Measurements from ENCODE around the gene ASS1.

ASS1 gene

DNA sequence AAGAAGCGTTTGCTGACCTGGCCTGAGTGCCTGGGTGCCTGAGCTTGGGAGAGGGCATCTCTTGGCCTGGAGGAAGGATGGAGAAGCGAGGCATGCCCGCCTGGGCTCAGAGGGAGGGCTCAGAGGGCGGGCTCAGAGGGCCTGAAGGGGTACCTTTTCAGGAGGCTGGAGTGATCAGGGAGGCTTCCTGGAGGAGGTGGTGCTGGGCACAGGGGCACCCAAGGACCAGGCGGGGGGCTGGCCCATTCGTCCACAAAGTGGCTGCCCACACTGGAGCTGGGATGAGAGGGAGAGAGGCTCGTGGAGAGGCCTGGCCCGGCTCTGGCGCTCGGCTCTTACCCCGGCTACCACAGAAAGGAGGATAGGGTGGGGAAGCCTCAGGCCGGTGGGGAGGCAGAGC is 32.8 kb downstream of the ASS1 start:
- DNase-seq: no peak

- DNase-seq: no peak
Measured at GRCh38 chr9:130478152-130478551, 33.4 kb downstream of the ASS1 start.

GRCh38 chr9:130478736-130479575 is 34.2 kb downstream of the ASS1 start:
- DNase-seq: no peak

DNA sequence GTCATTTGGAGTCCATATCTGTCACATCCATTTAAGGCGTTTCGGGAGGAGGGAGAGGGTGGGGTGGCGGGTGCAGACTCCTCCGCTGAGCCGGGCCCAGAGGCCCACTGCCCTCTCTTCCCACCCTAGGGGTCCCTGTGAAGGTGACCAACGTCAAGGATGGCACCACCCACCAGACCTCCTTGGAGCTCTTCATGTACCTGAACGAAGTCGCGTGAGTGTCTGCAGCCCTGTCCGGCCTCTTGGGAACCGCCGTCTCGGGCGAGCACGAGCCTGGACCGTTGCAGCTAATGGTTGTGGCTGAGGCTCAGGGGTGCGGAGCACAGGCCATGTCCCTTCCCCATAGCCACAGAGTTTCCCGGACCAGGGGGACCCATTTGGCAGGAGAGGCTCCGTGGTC is 34.8 kb downstream of the ASS1 start:
- no peak for DNase-seq

DNA sequence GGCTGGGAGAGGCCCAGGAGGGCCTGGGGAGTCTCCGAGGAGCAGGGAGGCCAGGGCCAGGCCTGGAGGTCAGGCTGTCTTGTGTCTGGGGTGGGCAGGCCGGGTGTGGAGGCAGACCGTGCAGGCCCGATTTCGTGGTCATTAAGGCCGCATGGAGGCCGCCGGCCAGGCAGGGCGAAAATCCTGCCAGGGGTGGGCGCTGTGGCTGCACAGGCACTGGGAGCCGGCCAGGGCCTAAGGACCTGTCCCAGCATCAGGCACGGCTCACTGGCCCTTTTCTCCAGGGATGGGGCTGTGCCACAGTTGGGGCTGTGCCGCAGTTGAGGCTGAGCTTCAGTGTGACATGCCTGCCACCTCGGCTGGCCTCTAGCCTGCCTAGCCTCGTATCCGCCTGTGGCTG is 35.9 kb downstream of the ASS1 start:
- no peak for DNase-seq

- DNase-seq: no peak
Measured at GRCh38 chr9:130482463-130482862, 37.7 kb downstream of the ASS1 start.

DNA sequence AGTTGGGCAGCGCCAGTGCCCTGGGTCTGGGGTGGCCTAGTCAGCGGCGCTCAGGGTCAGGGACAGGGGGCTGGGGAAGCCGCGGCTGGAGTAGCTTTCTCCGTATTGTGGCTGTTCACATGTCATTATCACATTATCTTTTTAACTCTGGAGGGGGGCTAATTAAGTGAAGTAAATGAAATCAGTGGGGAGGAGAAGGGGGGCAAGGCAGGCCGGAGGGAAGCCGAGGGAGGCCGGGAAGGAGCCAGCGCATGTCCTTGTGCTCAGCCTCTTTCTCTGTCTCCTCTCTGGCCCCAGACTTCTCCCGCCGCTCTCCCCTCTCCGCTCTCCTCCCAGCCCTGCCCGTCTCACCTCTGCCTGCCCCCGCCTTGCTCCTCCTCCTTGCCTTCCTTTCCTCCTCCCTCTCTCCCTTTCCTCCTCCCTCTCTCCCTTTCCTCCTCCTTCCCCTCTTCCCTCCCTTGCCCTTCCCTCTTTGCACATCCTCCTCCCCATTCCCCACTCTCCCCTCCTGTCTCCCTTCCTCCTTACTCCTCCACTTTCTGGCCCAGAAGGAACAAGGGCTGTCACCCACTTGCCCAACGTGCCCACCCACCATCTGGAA is 38.7 kb downstream of the ASS1 start:
- DNase-seq: no peak

GRCh38 chr9:130484362-130485072 is 39.8 kb downstream of the ASS1 start:
- no peak for DNase-seq

GRCh38 chr9:130486103-130486502 is 41.3 kb downstream of the ASS1 start:
- no peak for DNase-seq

DNA sequence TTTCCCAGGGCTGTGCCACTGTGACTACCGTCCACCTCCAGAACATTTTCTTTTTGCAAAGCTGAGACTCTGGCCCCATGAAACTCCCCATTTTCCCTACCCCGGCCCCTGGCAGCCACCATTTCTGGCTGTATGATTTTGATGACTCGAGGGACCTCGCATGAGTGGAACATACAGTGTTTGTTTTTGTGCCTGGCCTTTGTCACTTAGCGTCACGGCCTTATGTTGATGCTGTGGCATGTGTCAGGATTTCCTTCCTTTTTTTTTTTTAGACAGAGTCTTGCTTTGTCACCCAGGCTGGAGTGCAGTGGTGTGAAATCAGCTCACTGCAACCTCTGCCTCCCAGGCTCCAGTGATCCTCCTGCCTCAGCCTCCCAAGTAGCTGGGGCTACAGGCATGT is 42.7 kb downstream of the ASS1 start:
- DNase-seq: no peak

GRCh38 chr9:130488621-130489330 is 44.0 kb downstream of the ASS1 start:
- DNase-seq: no peak

DNA sequence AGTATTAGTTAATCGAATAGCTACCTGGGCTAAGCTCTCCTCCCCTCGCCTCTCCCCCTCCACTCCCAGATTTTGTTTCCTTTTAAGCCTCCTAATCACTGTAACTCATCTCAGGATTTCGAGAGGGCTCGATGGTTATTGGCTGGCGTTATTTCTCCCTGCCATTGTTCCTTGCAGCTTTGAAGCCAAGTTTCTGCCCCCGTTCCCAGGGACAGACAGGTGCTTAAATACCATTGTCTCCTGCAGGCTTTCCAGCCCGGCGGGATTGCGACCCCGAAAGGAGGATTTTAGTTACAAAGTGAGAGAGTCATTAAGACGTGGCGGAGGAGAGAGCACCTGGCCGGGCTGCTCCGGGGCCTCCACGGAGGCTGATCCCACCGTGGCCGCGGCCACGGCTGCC is 46.2 kb downstream of the ASS1 start:
- DNase-seq: no peak

DNA sequence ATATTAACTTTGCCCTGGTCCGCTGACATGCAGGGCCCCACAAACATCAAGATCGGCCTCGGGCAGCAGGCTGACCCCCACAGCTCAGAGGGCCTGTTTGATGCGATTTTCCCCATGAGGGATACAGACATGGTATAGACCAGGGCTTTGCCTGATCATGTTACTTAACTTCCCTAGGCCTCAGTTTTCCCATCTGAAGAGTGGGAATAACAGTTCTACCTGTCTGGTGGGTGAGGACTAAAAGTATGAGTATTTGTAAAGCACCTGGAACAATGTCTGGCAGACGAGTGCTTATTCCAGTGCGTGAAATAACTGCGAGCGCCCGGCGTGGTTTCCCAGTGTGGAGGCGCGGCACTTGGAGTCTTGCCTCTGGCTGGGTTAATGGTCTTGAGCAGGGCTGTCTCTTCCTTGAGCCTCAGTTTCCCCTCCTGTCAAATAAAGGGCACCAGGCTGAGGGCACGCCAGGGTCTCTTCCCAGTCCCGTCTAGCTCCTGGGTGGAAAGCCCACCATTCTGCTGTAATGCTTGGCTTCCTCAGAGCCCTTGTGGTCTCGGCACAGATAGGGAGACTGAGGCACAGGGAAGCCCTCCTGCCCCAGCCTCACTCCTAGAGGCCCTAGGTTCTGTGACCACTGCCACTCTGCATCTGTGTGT is 47.2 kb downstream of the ASS1 start:
- DNase-seq: no peak

GRCh38 chr9:130493021-130493420 is 48.3 kb downstream of the ASS1 start:
- DNase-seq: no peak

DNA sequence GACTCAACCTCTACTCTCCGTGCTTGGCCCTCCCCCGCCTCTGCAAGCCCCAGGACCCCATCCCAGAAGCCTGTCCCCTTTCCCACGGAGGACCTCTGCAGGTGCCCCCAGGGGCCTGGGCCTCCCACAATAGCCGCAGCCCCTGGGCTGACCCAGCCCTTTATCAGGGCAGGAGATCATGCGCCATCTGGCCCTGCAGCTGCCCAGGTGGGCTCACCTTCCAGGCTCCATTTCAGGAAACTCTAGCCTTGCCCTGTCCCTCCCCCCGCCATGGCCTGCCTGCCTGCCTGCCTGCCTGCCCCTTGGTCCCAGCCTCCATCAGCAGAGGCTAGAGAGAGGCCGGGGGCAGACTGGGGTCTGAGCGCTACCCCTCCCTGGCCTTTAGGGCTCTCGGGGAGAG is 48.7 kb downstream of the ASS1 start:
- DNase-seq: no peak

DNA sequence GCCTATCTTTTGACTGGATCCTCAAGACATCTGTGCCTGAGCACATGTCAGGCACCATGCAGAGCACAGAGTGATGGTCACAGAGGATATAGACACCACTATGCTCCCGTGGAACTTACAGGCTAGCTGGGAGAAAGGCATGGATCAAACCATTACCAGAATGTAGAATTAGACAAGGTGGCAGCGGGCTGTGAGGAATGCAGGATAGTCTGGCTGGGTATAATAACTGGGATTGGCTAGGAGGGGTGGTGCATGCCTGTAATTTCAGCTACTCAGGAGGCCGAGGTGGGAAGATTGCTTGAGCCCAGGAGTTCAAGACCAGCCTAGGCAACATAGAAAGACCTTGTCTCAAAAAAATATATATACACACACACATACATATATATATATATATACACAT is 50.3 kb downstream of the ASS1 start:
- no peak for DNase-seq

- no peak for DNase-seq
Measured at GRCh38 chr9:130497139-130497538, 52.4 kb downstream of the ASS1 start.

DNA sequence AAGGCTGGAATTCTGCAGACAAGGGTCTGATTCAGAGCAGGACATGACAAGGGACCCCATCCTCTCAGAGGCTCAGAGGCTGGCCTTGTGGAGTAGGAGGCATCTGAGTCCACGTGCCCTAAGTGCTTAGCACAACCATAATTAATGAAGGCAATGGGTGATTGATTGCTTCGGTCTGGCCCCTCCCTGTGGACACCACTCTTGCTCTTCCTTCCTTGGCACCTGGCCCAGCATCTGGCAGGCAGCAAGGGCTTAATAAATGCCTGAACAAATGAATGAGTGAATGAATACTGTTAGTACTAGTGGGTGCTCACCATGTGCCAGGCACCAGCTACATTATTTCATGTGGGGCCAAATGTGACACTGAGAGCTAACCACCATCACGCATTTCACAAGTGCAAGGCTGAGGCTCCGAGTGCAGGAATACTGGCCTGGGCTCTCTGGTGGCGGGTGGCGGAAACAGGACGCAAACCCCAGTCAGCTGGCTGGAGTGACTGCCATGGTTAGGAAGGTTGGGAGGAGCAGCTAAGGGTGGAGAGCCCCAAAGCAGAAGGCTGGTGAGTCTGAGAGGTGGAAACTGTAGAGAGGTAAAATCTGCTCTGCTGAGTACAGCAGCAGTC is 53.6 kb downstream of the ASS1 start:
- no peak for DNase-seq

DNA sequence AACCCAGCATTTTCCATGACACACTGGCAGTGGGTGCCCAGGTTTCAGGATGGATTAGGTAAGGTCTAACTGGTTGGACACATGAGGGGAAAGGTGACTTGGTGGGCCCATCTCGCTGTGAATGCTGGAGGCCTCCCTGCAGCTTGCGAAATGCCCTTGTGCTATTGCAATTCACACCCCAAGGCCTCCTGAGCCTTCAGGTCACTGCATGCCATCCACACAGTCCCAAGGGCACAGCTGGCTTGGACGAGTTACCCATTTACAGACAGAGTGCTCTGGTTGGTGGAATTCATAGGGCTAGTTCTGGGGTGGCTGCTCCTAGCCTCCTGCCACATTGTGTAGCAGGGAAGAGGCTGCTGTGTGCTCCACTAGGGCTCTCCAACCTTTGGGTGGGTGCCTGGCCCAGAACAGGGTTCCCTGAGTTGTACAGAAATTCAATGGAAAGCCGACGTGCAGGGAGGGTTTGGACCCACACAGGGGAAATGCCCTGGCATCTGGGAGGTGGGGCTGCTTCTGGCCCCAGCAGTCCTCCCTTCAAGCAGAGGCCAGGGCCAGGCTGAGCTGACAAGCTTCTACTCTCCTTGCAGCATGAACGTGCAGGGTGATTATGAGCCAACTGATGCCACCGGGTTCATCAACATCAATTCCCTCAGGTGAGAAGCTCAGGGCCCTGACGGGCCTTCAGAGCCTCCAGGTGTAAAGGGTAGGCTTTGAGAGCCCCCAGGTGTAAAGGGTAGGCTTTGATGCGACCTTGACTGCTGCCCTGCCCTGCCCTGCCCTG is 54.3 kb downstream of the ASS1 start:
- no peak for DNase-seq

DNA sequence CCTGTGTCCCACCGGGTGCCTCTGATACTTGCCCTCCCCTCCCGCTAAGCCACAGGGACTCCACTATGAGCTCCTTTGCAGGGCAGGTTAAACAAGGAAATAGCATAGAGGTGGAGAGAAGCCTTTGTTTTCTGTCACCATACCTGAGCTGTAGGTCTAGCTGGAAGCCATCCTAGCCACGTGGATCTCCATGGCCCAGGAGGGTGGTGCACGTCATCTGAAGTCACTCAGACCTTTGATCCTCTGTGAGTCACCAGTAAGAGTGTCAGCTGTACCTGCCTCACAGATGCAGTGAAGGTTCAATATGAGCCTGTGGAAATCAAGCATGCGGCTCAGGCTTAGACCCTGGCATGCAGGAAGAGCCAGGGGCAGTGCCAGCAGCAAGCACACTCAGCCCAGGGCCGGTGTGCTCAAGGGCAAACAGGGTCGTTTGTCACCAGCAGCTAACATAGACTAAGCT is 55.1 kb downstream of the ASS1 start:
- no peak for DNase-seq

Measured in KG1 (cell line).